OCI-LY7 (cell line): ENCODE measurements around the gene GNMT.

ENCODE experiments used
- EZH2phosphoT487 ChIP-seq: fragments of 200-600 bp; sonication (generic); IDR thresholded peaks from 2 replicates; pipeline ENCODE4 v1.6.1; 2018; ENCODE audit warnings: low read depth, borderline replicate concordance, mild to moderate bottlenecking, mixed run types, antibody characterized with exemption, low read length, moderate library complexity, mixed read lengths
- TF ChIP-seq, protein P1 (sequence below): fragments of 200-600 bp; sonication (generic); conservative IDR thresholded peaks from 2 replicates; pipeline ENCODE4 v1.5.1; 2014; ENCODE audit warnings: mild to moderate bottlenecking, antibody characterized with exemption, low read length, moderate library complexity, mixed read lengths

DNA sequence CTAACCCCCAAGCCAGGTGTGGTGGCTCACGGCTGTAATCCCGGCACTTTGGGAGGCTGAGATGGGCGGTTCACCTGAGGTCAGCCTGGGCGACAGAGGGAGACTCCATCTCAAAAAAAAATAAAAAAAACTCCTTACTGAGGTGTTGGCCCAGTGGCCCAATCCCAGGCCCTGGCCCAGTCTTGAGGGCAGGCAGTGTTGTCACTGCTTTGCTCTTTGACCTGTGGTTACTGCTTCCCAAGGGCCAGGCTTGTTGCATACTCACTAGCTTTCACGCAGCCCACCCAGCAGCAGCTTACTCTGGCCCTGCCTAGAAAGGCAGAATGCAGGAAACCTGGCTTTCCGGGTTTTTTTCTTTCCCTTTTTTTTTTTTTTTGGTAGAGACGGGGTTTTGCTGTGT, 18.1 kb upstream of the GNMT start:
- TF ChIP-seq, protein P1, sequence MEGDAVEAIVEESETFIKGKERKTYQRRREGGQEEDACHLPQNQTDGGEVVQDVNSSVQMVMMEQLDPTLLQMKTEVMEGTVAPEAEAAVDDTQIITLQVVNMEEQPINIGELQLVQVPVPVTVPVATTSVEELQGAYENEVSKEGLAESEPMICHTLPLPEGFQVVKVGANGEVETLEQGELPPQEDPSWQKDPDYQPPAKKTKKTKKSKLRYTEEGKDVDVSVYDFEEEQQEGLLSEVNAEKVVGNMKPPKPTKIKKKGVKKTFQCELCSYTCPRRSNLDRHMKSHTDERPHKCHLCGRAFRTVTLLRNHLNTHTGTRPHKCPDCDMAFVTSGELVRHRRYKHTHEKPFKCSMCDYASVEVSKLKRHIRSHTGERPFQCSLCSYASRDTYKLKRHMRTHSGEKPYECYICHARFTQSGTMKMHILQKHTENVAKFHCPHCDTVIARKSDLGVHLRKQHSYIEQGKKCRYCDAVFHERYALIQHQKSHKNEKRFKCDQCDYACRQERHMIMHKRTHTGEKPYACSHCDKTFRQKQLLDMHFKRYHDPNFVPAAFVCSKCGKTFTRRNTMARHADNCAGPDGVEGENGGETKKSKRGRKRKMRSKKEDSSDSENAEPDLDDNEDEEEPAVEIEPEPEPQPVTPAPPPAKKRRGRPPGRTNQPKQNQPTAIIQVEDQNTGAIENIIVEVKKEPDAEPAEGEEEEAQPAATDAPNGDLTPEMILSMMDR, result no peak
- TF ChIP-seq EZH2phosphoT487, result no peak
